Hematopoietic multipotent progenitor cell treated with erythropoietin and hydrocortisone succinate and interleukin-3 and kit ligand, for 4 days (in vitro differentiated cells): ENCODE results near the gene BSDC1.
A peak's percentile ranks its signal among the peaks of the same experiment; 100 is the strongest.
"Not testable (repeated sequence)": the region's sequence is repeated elsewhere in the genome, so short reads cannot be mapped to it uniquely, and the experiment has no call there.

Experiments
- DNase-seq: peaks from one replicate; pipeline ENCODE4 v3.0.0-alpha.2; 2015

Gene BSDC1, protein sequence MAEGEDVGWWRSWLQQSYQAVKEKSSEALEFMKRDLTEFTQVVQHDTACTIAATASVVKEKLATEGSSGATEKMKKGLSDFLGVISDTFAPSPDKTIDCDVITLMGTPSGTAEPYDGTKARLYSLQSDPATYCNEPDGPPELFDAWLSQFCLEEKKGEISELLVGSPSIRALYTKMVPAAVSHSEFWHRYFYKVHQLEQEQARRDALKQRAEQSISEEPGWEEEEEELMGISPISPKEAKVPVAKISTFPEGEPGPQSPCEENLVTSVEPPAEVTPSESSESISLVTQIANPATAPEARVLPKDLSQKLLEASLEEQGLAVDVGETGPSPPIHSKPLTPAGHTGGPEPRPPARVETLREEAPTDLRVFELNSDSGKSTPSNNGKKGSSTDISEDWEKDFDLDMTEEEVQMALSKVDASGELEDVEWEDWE

DNA sequence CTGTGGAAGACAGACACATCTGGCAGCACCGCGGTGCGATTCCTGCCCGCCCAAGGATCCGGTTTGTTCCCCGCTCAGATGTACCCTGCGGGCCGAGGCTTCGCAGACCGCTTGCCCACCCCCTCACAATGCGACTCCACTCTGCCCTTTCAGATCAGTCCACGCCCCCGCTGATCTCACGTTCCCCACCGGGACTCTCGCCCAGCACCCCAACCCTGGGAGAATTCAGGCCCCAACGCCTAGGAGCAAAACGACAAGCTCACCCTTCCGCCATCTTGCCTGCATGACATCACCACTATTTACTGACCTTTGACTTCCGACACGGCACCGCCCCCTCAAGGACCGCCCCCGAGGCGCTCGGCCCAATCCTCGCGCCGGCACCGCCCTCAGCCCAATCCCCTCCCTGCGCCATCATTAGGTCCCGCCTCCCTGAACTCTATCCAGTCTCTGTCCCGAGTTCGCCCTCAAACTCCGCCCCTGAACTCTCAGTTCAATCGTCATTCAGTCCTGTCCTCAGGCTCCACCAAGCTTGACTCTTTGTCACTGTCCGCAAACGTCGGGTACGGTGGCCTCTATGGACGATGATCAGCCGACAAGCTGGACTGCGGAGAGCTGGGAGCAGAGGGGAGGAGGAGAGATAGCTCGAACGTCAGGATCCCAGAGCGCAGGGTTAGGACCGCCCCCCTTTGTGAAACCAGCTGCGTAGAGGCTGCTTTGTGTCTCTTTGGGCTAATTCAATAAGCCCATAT lies at the start of gene BSDC1:
BSDC1 (minus strand) TSS at position 301 of the 749 bp plus-strand sequence; CDS start at position 274, 27 bp downstream.
- DNase-seq = peak; percentile 100

DNA sequence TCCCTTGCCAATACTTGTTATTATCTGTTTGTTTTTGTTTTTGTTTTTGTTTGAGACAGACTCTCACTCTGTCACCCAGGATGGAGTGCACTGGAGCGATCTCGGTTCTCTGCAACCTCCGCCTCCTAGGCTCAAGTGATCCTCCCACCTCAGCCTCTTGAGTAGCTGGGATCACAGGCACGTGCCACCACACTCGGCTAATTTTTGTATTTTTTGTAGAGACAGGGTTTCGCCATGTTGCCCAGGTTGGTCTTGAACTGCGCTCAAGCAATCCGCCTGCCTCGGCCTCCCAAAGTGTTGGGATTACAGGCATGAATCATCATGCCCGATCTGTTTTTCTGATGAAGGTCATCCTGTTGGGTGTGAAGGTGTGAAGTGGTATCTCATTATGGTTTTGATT lies 47.2 kb upstream of the BSDC1 start:
- not testable (repeated sequence) for DNase-seq

DNA sequence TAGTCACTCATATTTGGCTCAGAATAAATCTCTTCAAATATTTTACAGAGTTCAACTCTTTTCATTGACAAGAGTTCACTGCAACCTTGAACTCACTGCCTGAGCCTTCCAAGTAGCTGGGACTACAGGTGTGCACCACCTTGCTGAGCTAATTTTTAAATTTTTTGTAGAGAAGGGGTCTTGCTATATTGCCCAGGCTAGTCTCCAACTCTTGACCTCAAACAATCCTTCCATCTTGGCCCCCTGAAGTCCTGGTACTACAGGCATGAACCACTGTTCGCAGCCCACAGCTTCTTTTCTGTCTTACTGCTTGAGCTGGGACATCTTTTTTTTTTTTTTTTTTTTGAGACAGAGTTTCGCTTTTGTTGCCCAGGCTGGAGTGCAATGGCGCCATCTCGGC lies 44.5 kb upstream of the BSDC1 start:
- DNase-seq = not testable (repeated sequence)

DNA sequence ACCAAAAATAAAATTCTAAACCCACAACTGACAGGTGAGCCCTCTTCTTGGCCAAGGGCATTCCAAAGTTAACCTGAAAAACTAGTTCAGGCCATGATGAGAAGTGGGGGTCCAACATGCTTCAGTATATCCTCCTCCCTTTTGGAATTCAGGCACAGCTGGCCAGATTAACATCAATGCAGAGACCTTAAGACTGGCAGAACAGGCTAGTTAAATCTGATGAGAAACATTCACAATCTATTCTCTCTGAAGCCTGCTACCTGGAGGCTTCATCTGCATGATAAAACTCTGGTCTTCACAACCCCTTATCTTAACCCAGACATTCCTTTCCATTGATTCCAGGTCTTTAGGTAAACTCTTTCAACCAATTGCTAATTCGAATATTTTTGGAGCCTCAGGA lies 43.9 kb upstream of the BSDC1 start:
- no peak for DNase-seq

DNA sequence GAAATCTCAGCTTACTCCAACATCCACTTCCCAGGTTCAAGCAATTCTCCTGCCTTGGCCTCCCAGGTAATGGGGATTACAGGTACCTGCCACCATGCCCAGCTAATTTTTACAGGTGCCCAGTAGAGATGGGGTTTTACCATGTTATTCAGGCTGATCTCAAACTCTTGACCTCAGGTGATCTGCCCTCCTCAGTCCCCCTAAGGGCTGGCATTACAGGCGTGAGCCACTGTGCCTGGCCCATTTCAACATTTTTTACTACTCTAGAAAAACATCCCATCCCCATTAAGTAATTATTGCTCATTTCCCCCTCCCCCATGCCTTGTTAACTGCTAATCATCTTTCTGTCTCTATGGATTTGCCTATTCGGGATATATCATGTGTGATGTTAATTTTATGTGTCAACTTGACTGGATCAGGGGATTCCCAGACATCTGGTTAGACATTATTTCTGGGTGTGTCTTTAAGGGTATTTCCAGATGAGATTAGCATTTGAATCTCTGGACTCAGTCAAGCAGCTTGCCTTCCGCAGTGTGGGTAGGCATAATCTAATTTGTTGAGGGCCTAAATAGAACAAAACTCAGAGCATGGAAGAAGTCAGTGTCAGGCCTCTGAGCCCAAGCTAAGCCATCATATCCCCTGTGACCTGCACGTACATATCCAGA lies 37.6 kb upstream of the BSDC1 start:
- DNase-seq = no peak

DNA sequence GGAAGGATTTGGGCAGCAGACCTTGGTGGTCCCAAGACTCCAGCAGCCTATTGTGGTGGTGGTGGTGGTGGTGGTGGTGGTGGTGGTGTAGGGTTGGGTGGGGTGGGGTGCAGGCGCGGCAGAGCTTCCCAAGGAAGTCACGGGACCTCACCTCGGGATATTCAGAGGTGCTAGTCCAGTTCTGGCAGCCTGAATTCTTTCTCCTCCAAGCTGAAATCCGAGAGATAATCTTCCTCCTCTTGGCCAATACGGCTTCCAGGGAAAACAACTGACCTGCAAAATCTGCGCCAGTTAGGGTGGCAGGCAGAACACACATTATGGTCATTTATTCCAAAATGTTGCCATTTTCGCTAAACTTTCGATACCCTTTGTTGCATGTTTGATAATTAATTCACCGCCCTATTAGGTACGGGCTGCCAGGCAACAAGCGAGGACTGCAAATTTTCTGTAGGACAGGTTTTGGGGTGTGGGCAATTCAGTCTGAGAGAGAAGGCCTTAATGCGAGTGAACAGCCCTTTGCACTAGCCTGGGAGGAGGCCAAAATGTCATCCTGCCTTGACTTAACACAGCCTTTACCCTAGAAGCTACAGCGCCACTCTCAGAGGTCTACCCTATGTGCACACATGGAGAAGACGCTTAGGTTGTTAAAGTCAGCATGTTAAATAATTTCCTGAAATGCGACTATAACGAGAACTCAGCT lies 33.2 kb upstream of the BSDC1 start:
- no peak for DNase-seq

DNA sequence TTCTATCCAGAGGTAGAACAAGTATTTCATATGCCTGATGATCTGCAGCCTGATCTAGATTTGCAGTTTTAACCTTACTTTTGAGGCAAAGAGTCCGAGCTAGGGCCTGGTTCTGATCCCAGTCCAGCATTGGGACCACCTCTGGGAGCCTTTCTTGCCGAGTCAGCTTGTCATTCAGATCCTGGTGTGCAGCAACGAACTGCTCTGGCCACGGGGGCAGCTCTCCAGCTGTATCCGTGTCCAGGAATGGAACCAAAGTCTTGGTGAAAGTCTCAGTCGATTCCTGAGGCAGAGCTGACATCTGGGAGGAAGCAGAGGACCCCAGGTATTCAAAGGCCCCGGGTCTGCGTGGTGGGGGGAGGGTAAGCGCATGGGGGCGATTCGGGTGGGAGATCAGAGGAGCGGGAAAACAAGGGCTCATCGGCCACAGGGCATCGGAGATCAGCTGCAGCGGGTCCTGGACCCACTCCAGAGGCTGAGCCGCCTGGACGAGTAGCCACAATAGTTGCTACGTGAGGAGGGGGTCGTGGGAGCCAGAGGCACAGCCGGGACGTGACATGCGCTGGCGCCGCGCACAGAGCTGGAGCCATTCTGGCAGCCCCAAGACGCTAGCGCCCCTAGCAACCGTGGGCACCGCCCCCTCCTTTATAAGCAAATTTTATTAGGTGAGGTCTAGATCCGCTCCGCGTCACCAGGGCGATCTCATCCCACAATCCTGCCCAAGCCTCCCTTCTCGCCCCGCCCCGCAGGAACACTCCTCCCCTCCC lies 32.4 kb upstream of the BSDC1 start:
- DNase-seq = peak; percentile 18

DNA sequence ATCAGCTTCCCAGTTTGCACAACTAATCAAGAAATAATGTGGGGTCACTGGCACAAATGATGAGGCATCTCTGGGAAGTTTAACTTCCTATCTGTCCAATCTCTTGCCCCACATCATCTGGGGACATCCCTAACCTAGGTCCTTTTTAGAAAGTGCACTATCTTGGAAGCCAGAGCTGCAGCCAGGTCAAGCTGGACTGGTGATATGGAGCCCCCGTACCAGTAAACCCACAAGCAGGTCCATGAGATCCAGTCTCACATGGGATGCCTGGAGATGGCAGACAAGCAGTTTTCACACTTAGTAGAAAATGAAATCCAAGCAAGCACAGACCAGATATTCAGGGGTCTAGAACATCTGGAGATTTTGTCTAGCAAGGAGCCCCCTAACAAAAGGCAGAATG lies 27.5 kb upstream of the BSDC1 start:
- DNase-seq = no peak

DNA sequence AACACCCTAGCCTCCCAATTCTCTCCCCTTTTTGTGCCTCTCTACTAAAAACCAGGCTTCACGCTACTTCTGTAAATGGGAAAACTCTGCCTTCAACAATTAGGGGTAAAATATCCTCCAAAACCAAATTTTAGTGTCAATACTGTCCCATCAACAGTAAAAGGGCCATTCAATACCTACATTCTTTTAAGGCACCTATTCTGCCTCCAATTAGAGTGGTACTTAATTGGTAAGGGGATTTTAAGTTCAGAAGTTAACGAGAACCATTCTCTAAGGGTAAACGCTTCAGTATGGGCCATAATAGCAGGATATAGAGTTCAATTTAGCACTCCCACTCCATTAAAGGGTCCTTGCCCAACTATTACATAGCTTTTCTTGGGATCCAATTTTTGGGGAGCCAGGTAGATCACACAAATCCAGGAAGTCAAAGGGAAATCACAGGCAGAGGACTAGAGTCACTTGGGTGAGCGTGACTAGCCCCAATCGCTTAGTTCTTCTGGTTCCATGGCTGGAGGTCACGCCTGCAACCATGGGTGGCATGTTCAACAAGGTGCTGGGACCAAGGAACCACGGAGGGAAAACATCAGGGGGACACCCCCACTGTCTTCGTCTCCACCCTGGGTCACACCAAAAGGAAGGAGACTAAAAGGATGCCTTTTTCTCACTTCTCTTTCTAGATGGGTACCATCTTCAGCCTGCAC lies 20.1 kb upstream of the BSDC1 start:
- no peak for DNase-seq

DNA sequence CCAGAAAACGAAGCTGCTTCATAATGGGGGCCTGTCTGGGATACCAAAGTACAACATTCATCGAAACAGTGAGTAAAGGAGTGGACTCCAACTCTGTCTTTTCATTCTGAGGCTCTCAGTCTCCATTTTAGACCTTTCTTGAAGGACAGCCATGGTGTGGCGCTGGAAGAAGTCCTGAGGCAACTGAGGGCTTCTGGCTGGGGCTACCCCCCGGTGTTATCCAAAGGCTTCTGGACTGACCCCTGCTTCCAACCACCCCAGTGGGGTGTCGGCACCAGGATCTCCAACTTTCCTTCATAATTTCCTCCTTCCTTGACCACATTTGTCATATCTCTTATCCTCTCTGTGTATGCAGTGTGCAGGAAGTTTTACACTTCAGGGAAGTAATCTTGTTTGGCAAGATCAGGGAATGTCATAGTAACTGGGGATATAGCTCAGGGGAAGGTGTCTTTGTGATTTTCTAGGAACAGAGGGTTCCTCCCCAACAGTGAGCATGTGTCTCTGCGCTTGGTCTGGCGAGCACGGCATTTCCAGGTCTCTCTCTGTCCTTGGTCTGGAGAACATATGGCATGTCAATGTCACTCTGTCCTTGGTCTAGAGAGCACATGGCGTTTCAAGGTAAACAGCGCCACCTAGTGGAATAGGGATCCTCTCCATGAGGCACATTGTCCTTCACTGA lies 19.4 kb upstream of the BSDC1 start:
- DNase-seq = peak; percentile 91

DNA sequence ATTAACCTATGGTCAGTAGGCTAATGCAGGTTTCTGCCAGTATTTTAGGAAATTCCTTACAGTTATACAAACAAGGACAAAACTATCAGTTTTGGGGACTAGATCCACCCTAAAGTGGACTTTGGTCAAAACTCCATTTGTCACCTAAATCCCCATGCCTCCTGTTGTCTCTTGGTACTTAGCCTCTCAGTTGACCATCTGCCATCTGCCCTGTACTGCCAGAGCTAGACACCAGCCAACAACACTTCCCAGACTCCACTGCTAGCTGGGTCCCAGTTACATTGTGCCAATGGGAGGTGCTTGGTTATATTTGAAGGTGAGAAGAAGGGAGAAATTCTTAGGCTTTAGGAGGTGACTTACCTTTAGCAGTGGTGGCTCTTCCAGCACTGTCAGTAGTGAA lies 17.0 kb upstream of the BSDC1 start:
- DNase-seq = no peak

DNA sequence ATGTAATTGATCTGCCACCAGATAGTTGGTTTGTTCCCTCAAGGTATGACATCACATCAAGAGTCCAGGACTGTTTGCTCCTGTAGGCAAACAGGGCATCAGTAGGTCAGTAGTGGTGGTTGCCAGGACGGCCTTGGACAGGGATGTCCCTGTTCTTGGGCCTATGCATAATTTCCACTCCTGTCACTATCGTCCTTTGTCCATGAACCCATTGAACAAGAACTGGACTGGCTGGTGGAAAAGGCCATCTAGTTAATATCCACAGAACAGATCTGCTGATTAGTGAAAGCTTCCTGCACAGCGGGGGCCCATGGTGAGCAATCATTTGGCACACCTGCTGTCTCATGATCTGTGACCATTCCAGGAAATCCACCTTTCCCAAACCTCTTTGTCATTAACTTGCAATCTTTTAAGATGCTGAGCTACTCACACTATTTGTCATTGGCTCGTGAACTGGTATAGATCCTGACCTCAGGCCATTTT lies 12.4 kb upstream of the BSDC1 start:
- DNase-seq = no peak

DNA sequence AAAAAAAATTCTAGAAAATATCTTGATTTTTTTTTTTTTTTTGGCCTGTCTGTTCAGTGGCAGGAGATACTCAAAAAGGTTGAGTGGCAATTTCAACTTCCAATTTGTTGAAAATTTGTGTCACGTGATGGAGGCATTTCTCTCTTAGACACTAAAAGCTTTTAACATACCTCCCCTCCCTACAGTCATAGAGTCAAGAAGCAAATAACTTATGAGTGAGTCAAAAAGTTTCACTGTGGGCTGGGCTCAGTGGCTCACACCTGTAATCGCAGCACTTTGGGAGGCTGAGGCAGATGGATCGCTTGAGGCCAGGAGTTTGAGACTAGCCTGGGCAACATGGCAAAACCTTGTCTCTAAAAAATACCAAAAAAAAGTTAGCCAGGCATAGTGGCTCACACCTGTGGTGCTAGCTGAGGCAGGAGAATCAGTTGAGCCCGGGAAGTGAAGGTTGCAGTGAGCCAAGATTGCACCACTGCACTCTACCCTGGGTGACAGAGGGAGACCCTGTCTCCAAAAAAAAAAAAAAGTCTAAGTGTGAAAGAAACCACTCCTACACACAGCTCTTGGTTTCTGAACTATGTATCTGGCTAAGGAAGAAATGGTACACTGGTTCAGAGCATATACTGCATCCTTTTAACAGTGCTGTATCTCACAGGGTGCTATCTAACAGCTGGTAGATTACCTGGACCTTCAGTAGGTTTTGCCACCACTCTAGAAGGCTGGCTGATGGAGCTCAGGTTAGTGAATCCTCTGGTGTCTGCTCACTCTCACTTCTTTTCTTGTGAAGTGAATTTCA lies 11.6 kb upstream of the BSDC1 start:
- DNase-seq = no peak

DNA sequence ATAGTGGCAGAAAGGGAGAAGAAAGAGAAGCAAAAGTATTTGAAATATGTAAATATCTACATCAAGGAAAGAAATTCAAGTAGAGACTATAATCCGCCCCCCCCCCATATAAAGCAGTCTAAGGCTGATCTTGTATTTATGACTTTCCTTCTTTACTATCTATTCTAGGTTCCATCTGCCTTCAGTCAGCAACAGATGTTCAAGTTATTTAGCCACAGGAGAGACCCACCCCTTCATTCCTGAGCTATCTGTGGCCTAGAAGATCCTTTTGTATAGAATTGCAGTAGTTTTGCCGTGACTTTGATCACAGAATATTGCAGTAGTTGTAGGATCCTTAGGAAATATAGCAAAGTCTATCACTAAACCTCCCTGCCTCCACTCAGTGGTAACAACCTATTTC lies 10.7 kb upstream of the BSDC1 start:
- DNase-seq = no peak

DNA sequence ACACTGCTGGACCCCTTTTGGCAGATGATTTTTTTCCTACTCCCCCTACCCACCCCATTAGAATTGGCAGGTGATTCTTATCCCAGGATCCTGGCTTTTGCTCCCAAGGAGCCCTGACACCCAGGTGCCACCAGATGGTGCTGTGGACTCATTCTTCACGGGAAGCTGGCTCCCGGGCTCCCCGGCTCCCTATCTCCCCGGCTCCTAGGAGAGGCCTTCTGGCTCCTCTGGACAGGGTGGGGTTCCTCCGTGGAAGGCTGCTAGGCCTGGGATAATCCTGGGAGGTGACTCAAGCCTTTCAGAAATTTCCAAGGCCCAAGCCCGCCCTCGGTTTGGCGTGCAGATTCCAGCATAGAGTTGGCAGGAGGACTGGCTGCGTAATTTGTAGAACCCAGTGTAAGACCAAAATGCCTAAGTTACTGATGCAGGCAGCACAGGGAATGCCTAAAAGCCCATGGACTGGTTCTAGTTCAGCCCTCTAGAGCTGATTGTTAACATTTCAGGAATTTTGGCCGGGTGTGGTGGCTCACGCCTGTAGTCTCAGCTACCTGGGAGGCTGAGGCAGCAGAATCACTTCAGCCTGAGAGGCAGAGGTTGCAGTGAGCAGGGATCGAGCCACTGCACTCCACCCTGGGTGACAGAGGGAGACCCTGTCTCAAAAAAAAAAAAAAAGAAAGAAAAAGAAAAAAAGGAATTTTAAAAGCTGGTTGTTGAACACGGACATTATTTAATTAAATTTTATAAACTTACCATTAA lies 6.8 kb upstream of the BSDC1 start:
- peak; percentile 80 for DNase-seq

DNA sequence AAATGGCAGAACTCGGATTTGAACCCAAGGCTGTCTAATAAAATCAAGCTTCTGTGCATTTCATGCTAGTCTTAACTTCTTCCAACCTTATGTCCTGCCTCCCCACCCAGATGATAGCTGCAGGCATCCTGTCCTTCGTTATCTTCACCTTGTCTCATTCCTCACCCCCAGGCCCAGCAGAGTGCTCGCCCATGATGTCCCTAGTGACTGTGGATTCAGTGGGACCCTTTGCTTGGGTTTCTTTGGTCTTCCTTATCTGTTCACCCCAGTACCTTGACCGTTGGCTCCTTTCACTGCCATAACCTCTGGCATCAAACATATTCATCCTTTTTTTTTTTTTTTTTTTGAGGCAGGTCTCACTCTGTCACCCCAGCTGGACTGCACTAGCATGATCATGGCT lies 5.6 kb upstream of the BSDC1 start:
- DNase-seq = peak; percentile 66

DNA sequence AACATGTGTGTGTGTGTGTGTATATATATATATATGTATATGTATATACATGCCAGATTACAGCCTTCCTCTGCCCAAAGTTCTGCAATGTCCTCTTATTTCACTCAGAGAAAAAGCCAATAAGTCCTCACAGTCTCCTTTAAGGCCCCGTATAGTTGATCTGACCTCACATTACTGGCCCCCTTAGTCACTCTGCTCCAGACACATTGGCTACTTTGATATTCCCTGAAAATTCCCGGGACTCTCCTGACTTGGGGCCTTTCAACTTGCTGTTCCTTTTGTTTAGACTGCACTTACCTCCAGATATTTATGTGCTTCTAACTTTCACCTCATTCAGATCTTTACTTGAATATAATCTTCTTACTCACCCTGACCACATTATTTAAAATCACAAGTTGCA lies 4.2 kb upstream of the BSDC1 start:
- DNase-seq = no peak

DNA sequence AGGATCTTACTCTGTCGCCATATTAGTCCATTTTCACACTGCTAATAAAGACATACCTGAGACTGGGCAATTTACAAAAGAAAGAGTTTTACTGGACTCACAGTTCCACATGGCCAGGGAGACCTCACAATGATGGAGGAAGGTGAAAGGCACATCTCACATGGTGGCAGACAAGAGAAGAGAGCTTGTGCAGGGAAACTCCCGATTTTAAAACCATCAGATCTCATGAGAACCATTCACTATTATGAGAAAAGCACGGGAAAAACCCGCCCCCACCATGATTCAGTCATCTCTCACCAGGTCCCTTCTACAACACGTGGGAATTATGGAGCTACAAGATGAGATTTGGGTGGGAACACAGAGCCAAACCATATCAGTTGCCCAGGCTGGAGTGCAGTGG lies 2.3 kb upstream of the BSDC1 start:
- DNase-seq = not testable (repeated sequence)

DNA sequence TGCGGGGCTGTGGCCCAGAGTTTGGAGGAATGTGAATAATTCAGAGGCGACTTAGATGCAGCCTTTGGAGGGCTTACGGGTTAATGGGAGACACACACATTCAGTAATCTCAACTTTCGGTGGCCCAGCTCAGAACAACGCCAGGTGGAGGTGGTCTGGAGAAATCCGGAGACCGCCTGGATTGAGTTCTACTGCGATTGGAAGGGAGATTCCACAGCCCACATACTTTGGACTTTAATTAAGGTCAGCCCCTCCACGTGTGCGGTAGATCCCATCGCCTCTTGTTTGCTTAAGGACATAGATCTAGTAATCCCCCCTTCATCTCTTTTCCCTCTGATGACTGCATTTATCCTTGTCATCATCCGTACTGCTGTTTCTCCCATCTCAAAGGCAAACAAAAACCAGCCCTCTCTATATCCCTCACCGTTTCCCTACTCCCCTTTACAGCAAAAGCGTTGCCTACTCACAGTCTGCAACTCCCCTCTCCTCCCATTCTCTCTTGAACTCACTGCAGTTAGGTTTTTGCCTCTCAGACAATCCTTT lies 720 bp upstream of the BSDC1 start:
- no peak for DNase-seq
